HEK293T (cell line): Measurements from ENCODE around the gene PLS1.

ENCODE experiments used
- CTCF ChIA-PET: fragments of 350-600 bp; formaldehyde crosslinking; extraction: SDS; loops from one replicate; lab custom pipeline; 2021; ENCODE audit warnings: antibody characterized with exemption, inconsistent platforms; lab: Yijun Ruan, JAX
- POLR2A ChIA-PET: fragments of 350-600 bp; formaldehyde crosslinking; extraction: SDS; loops from one replicate; lab custom pipeline; 2020; ENCODE audit warnings: antibody characterized with exemption, inconsistent platforms; lab: Yijun Ruan, JAX
- DNase-seq: peaks from one replicate; pipeline ENCODE4 v3.0.0; 2012; ENCODE audit warnings: mixed read lengths; ENCODE audit errors: extremely low spot score
- ARNT ChIP-seq: fragments of 450-650 bp; IDR thresholded peaks from 2 replicates; pipeline ENCODE4 v1.6.1; 2017; ENCODE audit warnings: mild to moderate bottlenecking
- BHLHE40 ChIP-seq: fragments of 450-650 bp; IDR thresholded peaks from 2 replicates; pipeline ENCODE4 v1.6.1; 2016; ENCODE audit warnings: mild to moderate bottlenecking, moderate library complexity, borderline replicate concordance
- CTBP1 ChIP-seq: fragments of 450-650 bp; IDR thresholded peaks from 2 replicates; pipeline ENCODE4 v1.6.1; 2016; ENCODE audit warnings: borderline replicate concordance
- ELF4 ChIP-seq: fragments of 450-650 bp; IDR thresholded peaks from 2 replicates; pipeline ENCODE4 v1.6.1; 2017; ENCODE audit warnings: antibody characterized with exemption
- FOXA1 ChIP-seq: fragments of 450-650 bp; IDR thresholded peaks from 2 replicates; pipeline ENCODE4 v1.6.1; 2016; ENCODE audit warnings: mild to moderate bottlenecking
- FOXK2 ChIP-seq: fragments of 450-650 bp; IDR thresholded peaks from 2 replicates; pipeline ENCODE4 v1.6.1; 2016; ENCODE audit warnings: mild to moderate bottlenecking
- FOXM1 ChIP-seq: fragments of 450-650 bp; IDR thresholded peaks from 2 replicates; pipeline ENCODE4 v1.6.1; 2017; ENCODE audit warnings: mild to moderate bottlenecking, borderline replicate concordance
- HDGF ChIP-seq: fragments of 450-650 bp; IDR thresholded peaks from 2 replicates; pipeline ENCODE4 v1.6.1; 2017; ENCODE audit warnings: antibody characterized with exemption, borderline replicate concordance
- L3MBTL2 ChIP-seq: fragments of 450-650 bp; conservative IDR thresholded peaks from 2 replicates; pipeline ENCODE4 v1.6.1; 2016; ENCODE audit warnings: mild to moderate bottlenecking
- LEF1 ChIP-seq: fragments of 450-650 bp; IDR thresholded peaks from 2 replicates; pipeline ENCODE4 v1.6.1; 2017; ENCODE audit warnings: mild to moderate bottlenecking, borderline replicate concordance
- NFRKB ChIP-seq: fragments of 450-650 bp; IDR thresholded peaks from 2 replicates; pipeline ENCODE4 v1.6.1; 2016; ENCODE audit warnings: mild to moderate bottlenecking, moderate library complexity
- PKNOX1 ChIP-seq: fragments of 450-650 bp; IDR thresholded peaks from 2 replicates; pipeline ENCODE4 v1.6.1; 2016
- SP1 ChIP-seq: fragments of 450-650 bp; IDR thresholded peaks from 2 replicates; pipeline ENCODE4 v1.6.1; 2017
- SUZ12 ChIP-seq: fragments of 450-650 bp; IDR thresholded peaks from 2 replicates; pipeline ENCODE4 v1.6.1; 2016; ENCODE audit warnings: mild to moderate bottlenecking
- TARDBP ChIP-seq: fragments of 450-650 bp; IDR thresholded peaks from 2 replicates; pipeline ENCODE4 v1.6.1; 2016
- ZNF384 ChIP-seq: fragments of 450-650 bp; IDR thresholded peaks from 2 replicates; pipeline ENCODE4 v1.6.1; 2016

Gene PLS1

GRCh38 chr3:142638291-142638690 lies 42.1 kb downstream of the PLS1 start:
- TF ChIP-seq ELF4 (no peak), PKNOX1 (no peak), FOXK2 (no peak), NFRKB (no peak), FOXA1 (no peak), L3MBTL2 (no peak), ZNF384 (no peak)
- ChIA-PET POLR2A (no interaction called here), CTCF (interaction anchor here (0.6 kb wide), 1 partner anchor 54 kb away, joined by 3 read pairs; no protein-coding TSS in a partner anchor)
- DNase-seq, result no peak

GRCh38 chr3:142641504-142641903 lies 45.3 kb downstream of the PLS1 start:
- ChIA-PET POLR2A (no interaction called here), CTCF (no interaction called here)
- no peak for TF ChIP-seq ELF4
- no peak for TF ChIP-seq HDGF
- no peak for TF ChIP-seq ARNT
- no peak for TF ChIP-seq SP1
- TF ChIP-seq NFRKB, result no peak
- no peak for TF ChIP-seq FOXA1
- TF ChIP-seq CTBP1, result no peak
- TF ChIP-seq TARDBP, result no peak
- TF ChIP-seq BHLHE40, result no peak
- TF ChIP-seq FOXK2, result no peak
- TF ChIP-seq FOXM1, result no peak
- no peak for TF ChIP-seq SUZ12
- no peak for TF ChIP-seq L3MBTL2
- no peak for TF ChIP-seq ZNF384
- no peak for TF ChIP-seq PKNOX1
- no peak for TF ChIP-seq LEF1
- no peak for DNase-seq

GRCh38 chr3:142642956-142643355 lies 46.8 kb downstream of the PLS1 start:
- CTCF ChIA-PET, result no interaction called here
- no peak for DNase-seq
- no peak for TF ChIP-seq ARNT
- no peak for TF ChIP-seq PKNOX1
- TF ChIP-seq SUZ12, result no peak
- no peak for TF ChIP-seq FOXM1
- no peak for TF ChIP-seq L3MBTL2
- TF ChIP-seq FOXK2, result no peak
- TF ChIP-seq ELF4, result no peak
- no peak for TF ChIP-seq FOXA1
- no peak for TF ChIP-seq ZNF384
- TF ChIP-seq NFRKB, result no peak
- no peak for TF ChIP-seq CTBP1
- TF ChIP-seq LEF1, result no peak
- TF ChIP-seq BHLHE40, result no peak
- no peak for TF ChIP-seq SP1
- TF ChIP-seq HDGF, result no peak
- no peak for TF ChIP-seq TARDBP
- POLR2A ChIA-PET, result no interaction called here

- no peak for TF ChIP-seq NFRKB
- TF ChIP-seq PKNOX1, result no peak
- no peak for TF ChIP-seq FOXA1
- no peak for TF ChIP-seq BHLHE40
- TF ChIP-seq ELF4, result no peak
- no peak for TF ChIP-seq HDGF
- no peak for TF ChIP-seq FOXK2
- TF ChIP-seq CTBP1, result no peak
- no peak for DNase-seq
- CTCF ChIA-PET, result no interaction called here
- POLR2A ChIA-PET, result no interaction called here
Measured at GRCh38 chr3:142644502-142644901, 48.3 kb downstream of the PLS1 start.

GRCh38 chr3:142645236-142645793 lies 49.1 kb downstream of the PLS1 start:
- no peak for DNase-seq
- CTCF ChIA-PET, result no interaction called here
- TF ChIP-seq L3MBTL2 (no peak), ZNF384 (no peak), HDGF (no peak), ELF4 (no peak), BHLHE40 (no peak)
- POLR2A ChIA-PET, result no interaction called here

- no peak for DNase-seq
- no peak for TF ChIP-seq LEF1
- TF ChIP-seq CTBP1, result no peak
- no peak for TF ChIP-seq FOXA1
- no peak for TF ChIP-seq ARNT
- TF ChIP-seq L3MBTL2, result no peak
- no peak for TF ChIP-seq TARDBP
- TF ChIP-seq SP1, result no peak
- no peak for TF ChIP-seq FOXM1
- no peak for TF ChIP-seq BHLHE40
- no peak for TF ChIP-seq ELF4
- TF ChIP-seq ZNF384, result no peak
- no peak for TF ChIP-seq SUZ12
- TF ChIP-seq PKNOX1, result no peak
- TF ChIP-seq NFRKB, result no peak
- TF ChIP-seq HDGF, result no peak
- TF ChIP-seq FOXK2, result no peak
- ChIA-PET CTCF (no interaction called here), POLR2A (no interaction called here)
Measured at GRCh38 chr3:142646020-142646785, 50.0 kb downstream of the PLS1 start.
